HG03378 (cell line): ENCODE results near the gene CHAC1.
"Not testable (repeated sequence)": the region's sequence is repeated elsewhere in the genome, so short reads cannot be mapped to it uniquely, and the experiment has no call there.

Source experiments
- ATAC-seq: cut with Tn5 transposase; IDR thresholded peaks from one replicate; pipeline ENCODE4 v1.9.1; 2021; ENCODE audit warnings: mild to moderate bottlenecking, moderate library complexity; ENCODE audit not compliant: unreplicated experiment

The CHAC1 gene

DNA sequence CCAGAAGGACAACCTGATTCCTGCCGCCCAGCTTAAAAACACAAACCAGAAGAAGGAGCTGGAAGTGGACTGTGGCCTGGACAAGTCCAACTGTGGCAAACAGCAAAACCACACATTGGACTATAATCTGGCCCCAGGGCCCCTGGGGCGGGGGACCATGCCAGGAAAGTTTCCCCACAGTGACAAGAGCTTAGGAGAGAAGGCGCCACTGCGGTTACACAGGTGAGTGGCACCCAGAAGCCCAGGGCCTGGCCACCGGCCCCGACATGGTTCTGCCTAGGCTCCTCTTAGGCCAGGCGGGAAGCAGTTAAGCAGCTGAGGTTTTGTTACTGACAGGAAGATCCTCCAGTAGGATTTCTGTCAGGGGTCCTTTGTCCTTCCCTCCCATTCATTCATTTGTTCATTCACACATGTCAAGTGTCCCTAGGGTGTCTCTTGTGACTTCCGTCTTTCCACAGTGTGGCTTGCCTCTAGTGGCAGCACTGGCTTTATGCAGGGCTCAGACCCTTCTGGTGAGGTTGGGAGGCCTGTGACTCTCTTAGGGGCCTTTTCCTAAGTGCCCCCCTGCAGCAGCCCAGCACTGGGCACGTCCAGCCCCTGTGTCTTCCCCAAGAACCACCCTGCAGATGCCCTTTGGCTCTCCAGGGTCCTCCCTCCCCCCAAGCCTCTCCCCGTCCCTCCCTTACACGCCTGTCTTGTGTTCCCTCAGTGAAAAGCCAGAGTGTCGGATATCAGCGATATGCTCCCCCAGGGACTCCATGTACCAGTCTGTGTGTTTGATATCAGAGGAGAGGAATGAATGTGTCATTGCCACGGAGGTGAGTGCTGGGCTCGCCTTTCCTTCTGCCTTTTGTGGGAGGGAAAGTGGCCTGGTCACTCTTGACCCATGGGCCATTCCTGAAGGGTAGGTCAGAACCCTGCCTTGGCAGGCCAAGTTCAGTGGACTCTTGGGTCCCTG, 16.3 kb upstream of the CHAC1 start:
- ATAC-seq = no peak

- no peak for ATAC-seq
Observed at GRCh38 chr15:40937762-40938535, 15.3 kb upstream of the CHAC1 start.

DNA sequence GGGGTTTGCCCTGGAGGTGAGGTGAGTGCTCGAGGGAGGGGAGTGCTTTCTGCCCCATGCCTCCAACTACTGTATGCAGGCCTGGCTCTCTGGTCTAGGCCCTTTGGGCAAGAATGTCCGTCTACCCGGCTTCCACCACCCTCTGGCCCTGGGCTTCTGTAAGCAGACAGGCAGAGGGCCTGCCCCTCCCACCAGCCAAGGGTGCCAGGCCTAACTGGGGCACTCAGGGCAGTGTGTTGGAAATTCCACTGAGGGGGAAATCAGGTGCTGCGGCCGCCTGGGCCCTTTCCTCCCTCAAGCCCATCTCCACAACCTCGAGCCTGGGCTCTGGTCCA, 14.8 kb upstream of the CHAC1 start:
- no peak for ATAC-seq

DNA sequence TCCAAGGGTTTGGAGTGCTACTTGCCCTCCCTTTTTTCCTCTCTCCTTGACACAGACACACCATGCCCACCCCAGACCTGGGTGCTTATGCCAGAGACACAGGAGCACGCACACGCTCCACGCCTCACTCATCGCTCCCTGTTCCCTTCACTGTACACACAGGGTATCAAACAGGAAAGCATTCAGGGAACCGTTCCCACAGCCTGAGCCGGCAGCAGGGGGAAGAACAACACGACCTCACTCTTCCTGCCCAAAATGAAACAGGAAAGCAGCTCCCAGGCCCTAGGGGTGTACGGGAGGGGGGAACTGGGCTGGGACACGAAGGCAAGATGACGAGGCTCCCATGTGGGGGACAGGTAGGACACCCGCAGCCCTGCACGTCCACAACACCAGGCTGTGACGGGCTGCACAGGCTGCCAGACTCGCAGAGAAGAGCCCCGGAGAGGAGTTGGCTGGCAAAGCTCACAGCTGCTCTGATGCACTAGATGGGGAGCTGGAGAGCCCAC, 12.9 kb upstream of the CHAC1 start:
- ATAC-seq = no peak

GRCh38 chr15:40941068-40941527, 12.2 kb upstream of the CHAC1 start:
- ATAC-seq = no peak

- ATAC-seq = no peak
Observed at GRCh38 chr15:40941528-40942336, 11.5 kb upstream of the CHAC1 start.

DNA sequence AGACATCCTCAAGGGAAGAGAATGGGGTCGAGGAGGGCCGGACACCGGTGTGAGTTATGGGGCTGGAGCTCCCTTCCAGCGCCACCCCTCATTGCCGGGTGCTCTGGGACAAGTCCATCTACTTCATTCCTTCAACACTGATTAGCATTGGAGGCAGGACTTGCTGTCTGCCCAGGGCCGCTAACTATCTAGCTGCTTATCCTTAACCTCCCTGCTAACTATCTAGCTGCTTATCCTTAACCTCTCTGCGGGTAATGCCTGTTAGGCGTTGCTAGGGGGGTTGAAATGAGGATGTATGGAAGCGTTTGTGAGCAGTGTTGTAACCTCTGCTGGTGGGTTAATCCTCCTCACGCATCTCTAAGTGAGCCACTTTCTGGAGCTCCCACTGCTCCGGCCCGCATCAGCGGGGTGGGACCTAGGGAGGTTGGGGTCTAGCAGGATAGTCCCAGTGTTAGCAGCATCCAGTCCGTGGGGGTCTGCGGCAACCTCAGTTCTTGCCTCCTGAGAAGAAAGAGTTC, 10.9 kb upstream of the CHAC1 start:
- ATAC-seq = no peak

GRCh38 chr15:40942878-40943277, 10.4 kb upstream of the CHAC1 start:
- ATAC-seq = no peak

DNA sequence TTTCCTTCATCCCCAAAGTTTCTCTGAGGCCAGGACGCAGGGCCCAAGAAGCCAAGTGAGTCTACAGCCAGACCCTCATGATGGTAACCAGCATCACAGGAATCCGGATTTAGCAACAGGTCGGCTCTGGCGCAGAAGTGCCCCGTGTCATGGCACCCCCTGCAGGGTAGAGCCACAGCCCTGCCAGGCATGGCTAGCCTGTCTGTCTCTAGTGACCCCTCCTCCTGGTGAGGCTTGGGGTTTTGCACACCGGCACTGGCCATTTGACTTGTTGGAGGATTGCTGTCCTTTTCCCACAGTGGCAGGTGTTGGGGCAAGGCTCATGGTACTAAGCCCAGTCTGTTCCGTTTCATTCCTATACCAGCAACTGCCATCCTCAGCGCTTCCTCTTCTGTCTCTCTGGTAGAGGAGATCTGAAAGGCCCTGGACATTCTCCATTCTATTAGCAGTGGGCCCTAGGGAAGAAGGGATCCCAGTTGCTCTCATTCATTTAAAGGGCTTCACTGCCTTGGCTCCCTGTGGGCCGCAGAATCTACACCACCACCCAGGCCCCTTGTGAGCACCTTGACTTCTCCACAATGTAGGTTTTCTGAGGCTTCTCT, 9.4 kb upstream of the CHAC1 start:
- no peak for ATAC-seq

DNA sequence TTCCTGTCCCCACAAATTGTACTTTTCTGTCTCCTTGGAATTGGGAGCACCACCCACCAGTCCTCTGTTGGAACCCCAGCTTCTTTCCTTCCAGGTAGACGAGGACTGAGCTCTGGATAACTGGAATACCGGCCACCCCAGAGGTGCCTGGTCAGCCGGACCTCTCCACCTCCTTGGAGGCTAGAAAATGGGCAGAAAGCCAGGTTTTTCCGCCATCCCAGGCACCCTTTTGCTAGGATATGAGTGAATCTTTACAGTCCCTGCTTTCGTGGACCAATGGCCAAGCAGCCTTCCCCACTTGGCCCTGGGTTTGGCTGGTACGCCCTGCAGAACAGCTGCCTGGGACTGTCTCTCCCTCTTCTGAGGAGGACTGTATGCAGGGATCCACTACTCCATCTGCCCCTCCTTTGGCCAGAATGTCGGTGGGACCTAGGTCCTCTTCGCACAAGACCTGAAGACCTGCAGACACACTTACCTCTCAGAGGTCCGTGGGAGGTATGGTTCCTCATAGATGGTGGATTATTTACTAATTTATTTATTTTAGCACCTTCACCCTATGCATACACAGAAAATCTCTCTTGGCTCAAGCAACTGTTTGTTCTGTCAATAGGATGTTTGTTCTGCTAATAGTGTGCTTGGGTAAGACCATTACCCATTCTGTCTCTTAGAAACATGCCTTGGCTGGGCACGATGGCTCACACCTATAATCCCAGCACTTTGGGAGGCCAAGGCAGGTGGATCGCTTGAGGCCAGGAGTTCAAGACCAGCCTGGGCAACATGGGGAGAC, 8.6 kb upstream of the CHAC1 start:
- ATAC-seq = no peak

- ATAC-seq = no peak
Observed at GRCh38 chr15:40948706-40949473, 4.4 kb upstream of the CHAC1 start.

- no peak for ATAC-seq
Observed at GRCh38 chr15:40949756-40950207, 3.5 kb upstream of the CHAC1 start.

DNA sequence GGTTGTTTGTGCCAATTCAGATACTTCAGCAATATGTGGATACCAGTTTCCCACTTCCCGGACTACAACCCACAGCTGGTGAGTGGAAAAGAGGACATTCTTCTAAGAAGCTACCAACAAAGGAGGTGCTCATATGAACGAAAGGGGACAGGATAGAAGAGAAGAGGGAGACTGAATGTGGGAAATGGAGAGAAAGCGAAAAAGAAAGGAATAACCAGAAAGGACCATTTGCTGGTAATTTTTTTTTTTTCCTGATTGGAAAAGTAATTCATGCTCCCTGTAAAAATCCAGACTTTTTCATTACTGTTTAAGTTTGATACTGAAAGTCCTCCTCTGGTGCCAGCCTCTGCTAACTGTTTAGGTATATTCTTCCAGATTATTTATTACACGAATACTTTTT, 1.5 kb upstream of the CHAC1 start:
- ATAC-seq = no peak

GRCh38 chr15:40952301-40952900, 870 bp upstream of the CHAC1 start:
- ATAC-seq = no peak

DNA sequence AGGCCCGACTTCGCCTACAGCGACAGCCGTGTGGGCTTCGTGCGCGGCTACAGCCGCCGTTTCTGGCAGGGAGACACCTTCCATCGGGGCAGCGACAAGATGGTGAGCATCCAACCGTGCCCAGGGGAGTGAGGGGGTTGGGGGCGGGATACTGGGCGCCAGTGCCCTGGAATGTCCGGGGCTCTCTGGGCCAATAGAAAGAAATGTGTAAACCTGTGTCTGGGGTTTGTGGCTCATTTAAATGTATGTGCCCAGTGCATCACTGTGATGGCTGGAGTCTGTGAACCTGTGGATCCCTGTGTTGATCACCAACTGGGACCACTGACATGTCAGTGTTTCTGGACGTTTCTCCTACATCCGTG, 423 bp downstream of the CHAC1 start:
- no peak for ATAC-seq

DNA sequence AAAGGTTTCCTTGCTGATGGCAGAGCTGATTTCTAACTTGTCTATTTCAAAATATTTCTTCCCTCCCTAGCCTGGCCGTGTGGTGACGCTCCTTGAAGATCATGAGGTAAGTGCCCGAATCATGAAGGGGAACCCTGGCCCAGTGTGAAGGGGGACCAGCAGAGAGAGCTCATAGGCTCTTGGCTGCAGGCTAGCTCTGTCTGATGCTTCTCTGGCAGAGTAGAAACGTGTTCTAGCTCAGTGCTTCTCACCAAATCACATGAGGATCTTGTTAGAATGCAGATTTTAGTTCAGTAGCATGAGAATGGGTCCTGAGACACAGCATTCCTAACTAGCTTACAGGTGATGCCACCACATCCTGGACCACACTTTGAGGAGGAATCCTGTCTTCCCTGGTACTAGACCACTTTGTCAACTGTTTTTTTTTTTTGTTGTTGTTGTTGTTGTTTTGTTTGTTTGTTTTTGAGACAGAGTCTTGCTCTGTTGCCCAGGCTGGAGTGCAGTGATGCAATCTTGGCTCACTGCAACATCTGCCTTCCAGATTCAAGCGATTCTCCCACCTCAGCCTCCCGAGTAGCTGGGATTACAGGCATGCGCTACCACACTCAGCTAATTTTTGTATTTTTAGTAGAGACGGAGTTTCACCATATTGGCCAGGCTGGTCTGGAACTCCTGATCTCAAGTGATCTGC, 1.0 kb downstream of the CHAC1 start:
- not testable (repeated sequence) for ATAC-seq

- ATAC-seq = no peak
Observed at GRCh38 chr15:40955141-40955903, 2.1 kb downstream of the CHAC1 start.
